Neural progenitor cell (in vitro differentiated cells): Measurements from ENCODE around the gene SEC61A1. TPM values are rescaled to one million over a fixed set of nuclear protein-coding genes. Genes with fewer than 3 reads are reported as not detected.
A peak's percentile ranks its signal among the peaks of the same experiment; 100 is the strongest.

Experiments used
- DNase-seq: peaks from one replicate; pipeline ENCODE4 v3.0.0-alpha.2; 2016; ENCODE audit warnings: low spot score
- H2AFZ ChIP-seq: fragments of 200-600 bp; sonication (generic); replicated peaks from 2 replicates; pipeline ENCODE4 v1.6.1; 2016; ENCODE audit warnings: antibody characterized with exemption
- H3F3A ChIP-seq: fragments of 200-600 bp; sonication (generic); 2 replicates; pipeline ENCODE4 v1.6.1; 2016; ENCODE audit warnings: antibody characterized with exemption, low read depth
- H3K27ac ChIP-seq: fragments of 200-600 bp; sonication (generic); 2 replicates; pipeline ENCODE4 v1.5.1; 2016; ENCODE audit warnings: mild to moderate bottlenecking
- H3K27me3 ChIP-seq: fragments of 200-600 bp; sonication (generic); 2 replicates; pipeline ENCODE4 v1.6.1; 2016; ENCODE audit warnings: mild to moderate bottlenecking, moderate library complexity
- H3K36me3 ChIP-seq: fragments of 200-600 bp; sonication (generic); 2 replicates; pipeline ENCODE4 v1.5.1; 2016
- H3K4me1 ChIP-seq: fragments of 200-600 bp; sonication (generic); 2 replicates; pipeline ENCODE4 v1.6.1; 2016; ENCODE audit warnings: mixed run types
- H3K4me2 ChIP-seq: fragments of 200-600 bp; sonication (generic); 2 replicates; pipeline ENCODE4 v1.6.1; 2016
- H3K4me3 ChIP-seq: fragments of 200-600 bp; sonication (generic); 2 replicates; pipeline ENCODE4 v1.5.1; 2016
- H3K79me2 ChIP-seq: fragments of 200-600 bp; sonication (generic); 2 replicates; pipeline ENCODE4 v1.6.1; 2016; ENCODE audit warnings: low read depth
- H3K9ac ChIP-seq: fragments of 200-600 bp; sonication (generic); 2 replicates; pipeline ENCODE4 v1.6.1; 2016
- H3K9me3 ChIP-seq: fragments of 200-600 bp; sonication (generic); 2 replicates; pipeline ENCODE4 v1.5.1; 2016; ENCODE audit warnings: low read depth
- H4K20me1 ChIP-seq: fragments of 200-600 bp; sonication (generic); 2 replicates; pipeline ENCODE4 v1.6.1; 2016; ENCODE audit warnings: low read depth
- H3K27ac Mint-ChIP-seq: 3 replicates; pipeline ENCODE4 v1.8.0; 2021; ENCODE audit warnings: mixed read lengths
- H3K27me3 Mint-ChIP-seq: 2 replicates; pipeline ENCODE4 v1.8.0; 2022; ENCODE audit warnings: low read depth, mild to moderate bottlenecking, inconsistent platforms, moderate library complexity, mixed read lengths; ENCODE audit not compliant: insufficient read depth
- H3K36me3 Mint-ChIP-seq: 3 replicates; pipeline ENCODE4 v1.8.0; 2021; ENCODE audit warnings: mixed read lengths
- H3K4me1 Mint-ChIP-seq: 3 replicates; pipeline ENCODE4 v1.8.0; 2021; ENCODE audit warnings: mixed read lengths
- H3K4me3 Mint-ChIP-seq: 3 replicates; pipeline ENCODE4 v1.8.0; 2021; ENCODE audit warnings: mild to moderate bottlenecking, moderate library complexity, mixed read lengths
- H3K9me3 Mint-ChIP-seq: 3 replicates; pipeline ENCODE4 v1.8.0; 2020; ENCODE audit warnings: mixed read lengths
- EZH2 ChIP-seq: fragments of 200-600 bp; sonication (generic); IDR thresholded peaks from 2 replicates; pipeline ENCODE4 v1.6.1; 2017; ENCODE audit warnings: antibody characterized with exemption, mild to moderate bottlenecking, moderate library complexity
- EZH2phosphoT487 ChIP-seq: fragments of 200-600 bp; sonication (generic); IDR thresholded peaks from 2 replicates; pipeline ENCODE4 v1.6.1; 2017; ENCODE audit warnings: antibody characterized with exemption
- total RNA-seq: library from RNA; depleted of rRNA; stranded (reverse); fragments of >200 nt; gene quantifications from 2 replicates; pipeline ENCODE4 v1.2.3, GENCODE V29; 2015; ENCODE audit warnings: low replicate concordance
- TF ChIP-seq, protein P1 (sequence below): fragments of 200-600 bp; sonication (generic); IDR thresholded peaks from 2 replicates; pipeline ENCODE4 v1.5.1; 2017; ENCODE audit warnings: antibody characterized with exemption, mild to moderate bottlenecking

Gene SEC61A1
- total RNA-seq, 1 donor from 2014 or later: 79.1 TPM

GRCh38 chr3:128100161-128100560, 47.9 kb downstream of the SEC61A1 start:
- H3K27ac ChIP-seq: no peak overlapping the region
- no peak overlapping the region for H3K4me3 Mint-ChIP-seq
- no peak overlapping the region for H2AFZ ChIP-seq
- no peak overlapping the region for H3K4me2 ChIP-seq
- H3K36me3 Mint-ChIP-seq: peaks cover 42% of the 10 kb centered on the region
- H3K9me3 Mint-ChIP-seq: no peaks in the 10 kb centered on the region
- H3K9me3 ChIP-seq: no peaks in the 10 kb centered on the region
- DNase-seq: peak; percentile 59
- peaks cover 17% of the 10 kb centered on the region for H3K4me1 ChIP-seq
- H3K36me3 ChIP-seq: no peaks in the 10 kb centered on the region
- H4K20me1 ChIP-seq: peaks cover 51% of the 10 kb centered on the region
- H3F3A ChIP-seq: peaks cover 11% of the 10 kb centered on the region
- no peaks in the 10 kb centered on the region for H3K27me3 Mint-ChIP-seq
- TF ChIP-seq EZH2phosphoT487: no peak
- TF ChIP-seq EZH2: no peak
- TF ChIP-seq, protein P1, sequence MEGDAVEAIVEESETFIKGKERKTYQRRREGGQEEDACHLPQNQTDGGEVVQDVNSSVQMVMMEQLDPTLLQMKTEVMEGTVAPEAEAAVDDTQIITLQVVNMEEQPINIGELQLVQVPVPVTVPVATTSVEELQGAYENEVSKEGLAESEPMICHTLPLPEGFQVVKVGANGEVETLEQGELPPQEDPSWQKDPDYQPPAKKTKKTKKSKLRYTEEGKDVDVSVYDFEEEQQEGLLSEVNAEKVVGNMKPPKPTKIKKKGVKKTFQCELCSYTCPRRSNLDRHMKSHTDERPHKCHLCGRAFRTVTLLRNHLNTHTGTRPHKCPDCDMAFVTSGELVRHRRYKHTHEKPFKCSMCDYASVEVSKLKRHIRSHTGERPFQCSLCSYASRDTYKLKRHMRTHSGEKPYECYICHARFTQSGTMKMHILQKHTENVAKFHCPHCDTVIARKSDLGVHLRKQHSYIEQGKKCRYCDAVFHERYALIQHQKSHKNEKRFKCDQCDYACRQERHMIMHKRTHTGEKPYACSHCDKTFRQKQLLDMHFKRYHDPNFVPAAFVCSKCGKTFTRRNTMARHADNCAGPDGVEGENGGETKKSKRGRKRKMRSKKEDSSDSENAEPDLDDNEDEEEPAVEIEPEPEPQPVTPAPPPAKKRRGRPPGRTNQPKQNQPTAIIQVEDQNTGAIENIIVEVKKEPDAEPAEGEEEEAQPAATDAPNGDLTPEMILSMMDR: no peak
- no peaks in the 10 kb centered on the region for H3K27me3 ChIP-seq
- H3K4me1 Mint-ChIP-seq: no peaks in the 10 kb centered on the region
- no peak overlapping the region for H3K9ac ChIP-seq
- H3K79me2 ChIP-seq: no peaks in the 10 kb centered on the region
- H3K27ac Mint-ChIP-seq: no peak overlapping the region
- no peak overlapping the region for H3K4me3 ChIP-seq

GRCh38 chr3:128100638-128101037, 48.4 kb downstream of the SEC61A1 start:
- H3K36me3 Mint-ChIP-seq: peaks cover 40% of the 10 kb centered on the region
- H3K27ac Mint-ChIP-seq: no peak overlapping the region
- H4K20me1 ChIP-seq: peaks cover 47% of the 10 kb centered on the region
- no peaks in the 10 kb centered on the region for H3K27me3 Mint-ChIP-seq
- no peak overlapping the region for H3K4me2 ChIP-seq
- no peaks in the 10 kb centered on the region for H3K27me3 ChIP-seq
- H3K4me1 Mint-ChIP-seq: no peaks in the 10 kb centered on the region
- H3K9me3 ChIP-seq: no peaks in the 10 kb centered on the region
- H3K4me1 ChIP-seq: peaks cover 17% of the 10 kb centered on the region
- no peaks in the 10 kb centered on the region for H3K79me2 ChIP-seq
- TF ChIP-seq, protein P1: no peak
- TF ChIP-seq EZH2 (no peak), EZH2phosphoT487 (no peak)
- no peak for DNase-seq
- no peak overlapping the region for H3K4me3 Mint-ChIP-seq
- no peak overlapping the region for H2AFZ ChIP-seq
- H3K9me3 Mint-ChIP-seq: no peaks in the 10 kb centered on the region
- no peak overlapping the region for H3K4me3 ChIP-seq
- no peak overlapping the region for H3K27ac ChIP-seq
- no peak overlapping the region for H3K9ac ChIP-seq
- H3K36me3 ChIP-seq: no peaks in the 10 kb centered on the region
- H3F3A ChIP-seq: peaks cover 11% of the 10 kb centered on the region

GRCh38 chr3:128103136-128103676, 51.0 kb downstream of the SEC61A1 start:
- DNase-seq: no peak
- peaks cover 42% of the 10 kb centered on the region for H4K20me1 ChIP-seq
- TF ChIP-seq EZH2 (no peak), EZH2phosphoT487 (no peak)
- TF ChIP-seq, protein P1: no peak
- Mint-ChIP-seq H3K9me3 (no peaks in the 10 kb centered on the region), H3K27me3 (no peaks in the 10 kb centered on the region), H3K27ac (no peak overlapping the region), H3K36me3 (peaks cover 25% of the 10 kb centered on the region), H3K4me3 (no peak overlapping the region), H3K4me1 (no peaks in the 10 kb centered on the region)
- no peak overlapping the region for H2AFZ ChIP-seq
- peaks cover 11% of the 10 kb centered on the region for H3F3A ChIP-seq
- no peaks in the 10 kb centered on the region for H3K27me3 ChIP-seq
- H3K4me3 ChIP-seq: no peak overlapping the region
- H3K79me2 ChIP-seq: peaks cover 13% of the 10 kb centered on the region
- H3K36me3 ChIP-seq: no peaks in the 10 kb centered on the region
- peaks cover 17% of the 10 kb centered on the region for H3K4me1 ChIP-seq
- H3K4me2 ChIP-seq: no peak overlapping the region
- no peaks in the 10 kb centered on the region for H3K9me3 ChIP-seq
- H3K9ac ChIP-seq: no peak overlapping the region
- no peak overlapping the region for H3K27ac ChIP-seq
